Thyroid gland (tissue), 4 donors: ENCODE data around the gene RAB1B. TPM values are rescaled to one million over a fixed set of nuclear protein-coding genes. Genes with fewer than 3 reads are reported as not detected.
"Not testable (repeated sequence)": the region's sequence is repeated elsewhere in the genome, so short reads cannot be mapped to it uniquely, and the experiment has no call there.

Experiments used
- DNase-seq, 2 donors: peaks; one replicate each; pipeline ENCODE4 v3.0.0-alpha.2; 2019
- H3K27ac ChIP-seq, 3 donors: fragments of 200-600 bp; sonication (generic); 1 replicate in 2 of 3; 2 replicates in 1 of 3; pipeline ENCODE4 v1.5.1; 2016 to 2019; ENCODE audit warnings: mild to moderate bottlenecking in 1 of 3, moderate library complexity in 1 of 3
- H3K27me3 ChIP-seq: fragments of 200-600 bp; sonication (generic); one replicate; pipeline ENCODE4 v1.5.1; 2019
- H3K36me3 ChIP-seq, 2 donors: fragments of 200-600 bp; sonication (generic); one replicate each; pipeline ENCODE4 v1.5.1; 2016 to 2019
- H3K4me1 ChIP-seq, 2 donors: fragments of 200-600 bp; sonication (generic); one replicate each; pipeline ENCODE4 v1.5.1; 2017 to 2019
- H3K4me3 ChIP-seq, 3 donors: fragments of 200-600 bp; sonication (generic); replicated peaks in 1 of 3; 1 replicate in 2 of 3; 2 replicates in 1 of 3; pipeline ENCODE4 v1.5.1; 2016; ENCODE audit warnings: mild to moderate bottlenecking in 1 of 3
- H3K9me3 ChIP-seq: fragments of 200-600 bp; sonication (generic); one replicate; pipeline ENCODE4 v1.5.1; 2017
- POLR2A ChIP-seq, 2 donors: fragments of 450-650 bp; IDR thresholded peaks; one replicate each; pipeline ENCODE4 v1.6.1; 2017; ENCODE audit warnings: antibody characterized with exemption in 2 of 2, mild to moderate bottlenecking in 2 of 2, moderate library complexity in 1 of 2
- WGBS, 2 donors: methylation state at CpG; one replicate each; pipeline ENCODE4 v1.1.5; 2017; 5-methylcytosine and 5-hydroxymethylcytosine counted together
- intact Hi-C: fragments of 100-400 bp; cut with DNase I; formaldehyde crosslinking; loops from one replicate; pipeline ENCODE4 v1.15.1; 2023
- total RNA-seq, 4 donors: library from RNA; depleted of rRNA; stranded (reverse); fragments of >200 nt; gene quantifications; one replicate each; pipeline ENCODE4 v1.2.3, GENCODE V29; 2016
- TF ChIP-seq, protein P1 (sequence below), 6 experiments: fragments of 200-600 bp in 3 of 6; fragments of 450-650 bp in 3 of 6; sonication (generic) in 3 of 6; IDR thresholded peaks; one replicate each; pipeline ENCODE4 v1.5.1; 2016 to 2019; ENCODE audit warnings: antibody characterized with exemption in 6 of 6, mild to moderate bottlenecking in 2 of 6, inconsistent platforms in 1 of 6, moderate library complexity in 1 of 6

RAB1B gene
- total RNA-seq, 4 donors from 2014 or later, result 122 to 166 (median 130) TPM

DNA sequence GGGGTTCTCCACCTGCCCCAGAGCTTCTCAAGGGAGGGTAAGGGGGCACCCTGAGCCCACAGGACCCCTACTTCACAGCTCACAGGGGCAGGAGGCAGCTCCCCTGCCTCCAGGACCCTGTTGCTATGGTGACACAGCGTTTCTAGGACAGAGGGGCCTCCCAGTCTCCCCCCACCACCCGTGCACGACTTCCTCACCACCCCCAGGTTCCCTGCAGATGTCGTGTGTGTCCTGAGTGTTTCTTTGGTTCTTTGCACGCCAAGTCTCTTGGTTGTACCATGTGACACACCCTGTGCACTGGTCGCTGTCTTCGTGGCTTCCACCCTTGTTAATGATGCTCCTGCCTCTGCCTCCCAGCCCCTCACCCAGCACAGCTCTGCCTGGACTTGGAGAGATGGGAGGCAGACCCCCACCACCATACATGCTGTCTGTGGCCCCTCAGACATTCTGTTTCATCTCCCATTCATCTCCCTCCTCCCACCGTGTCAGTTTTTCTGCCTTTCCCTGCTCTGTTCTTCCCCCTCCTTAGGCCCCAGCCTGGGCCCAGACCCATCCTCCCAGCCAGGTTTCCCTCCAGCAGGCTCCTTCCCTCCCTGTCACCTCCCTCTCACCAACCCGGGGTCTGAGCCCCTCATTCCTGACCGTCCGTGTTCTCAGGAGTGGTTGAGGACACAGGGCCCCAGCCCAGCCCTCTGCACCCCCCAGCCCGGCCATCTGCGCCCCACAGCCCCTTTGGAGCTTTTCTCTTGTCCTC lies 24.5 kb upstream of the RAB1B start:
- WGBS, 2 donors, result 82 to 85% methylated on average over 11 to 13 of the region's 13 CpGs
- intact Hi-C loops, result no loop called here
- Histone ChIP-seq H3K27ac (no peak overlapping the region), H3K36me3 (peaks cover 16 to 44% of the 10 kb centered on the region in 2 donors), H3K4me1 (no peaks in the 10 kb centered on the region), H3K4me3 (no peak overlapping the region), H3K27me3 (no peaks in the 10 kb centered on the region), H3K9me3 (no peaks in the 10 kb centered on the region)
- TF ChIP-seq POLR2A (IDR thresholded peaks at IDR 0.05), result no peak
- TF ChIP-seq, protein P1, sequence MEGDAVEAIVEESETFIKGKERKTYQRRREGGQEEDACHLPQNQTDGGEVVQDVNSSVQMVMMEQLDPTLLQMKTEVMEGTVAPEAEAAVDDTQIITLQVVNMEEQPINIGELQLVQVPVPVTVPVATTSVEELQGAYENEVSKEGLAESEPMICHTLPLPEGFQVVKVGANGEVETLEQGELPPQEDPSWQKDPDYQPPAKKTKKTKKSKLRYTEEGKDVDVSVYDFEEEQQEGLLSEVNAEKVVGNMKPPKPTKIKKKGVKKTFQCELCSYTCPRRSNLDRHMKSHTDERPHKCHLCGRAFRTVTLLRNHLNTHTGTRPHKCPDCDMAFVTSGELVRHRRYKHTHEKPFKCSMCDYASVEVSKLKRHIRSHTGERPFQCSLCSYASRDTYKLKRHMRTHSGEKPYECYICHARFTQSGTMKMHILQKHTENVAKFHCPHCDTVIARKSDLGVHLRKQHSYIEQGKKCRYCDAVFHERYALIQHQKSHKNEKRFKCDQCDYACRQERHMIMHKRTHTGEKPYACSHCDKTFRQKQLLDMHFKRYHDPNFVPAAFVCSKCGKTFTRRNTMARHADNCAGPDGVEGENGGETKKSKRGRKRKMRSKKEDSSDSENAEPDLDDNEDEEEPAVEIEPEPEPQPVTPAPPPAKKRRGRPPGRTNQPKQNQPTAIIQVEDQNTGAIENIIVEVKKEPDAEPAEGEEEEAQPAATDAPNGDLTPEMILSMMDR (IDR thresholded peaks at IDR 0.05), result no peak
- no peak for DNase-seq

DNA sequence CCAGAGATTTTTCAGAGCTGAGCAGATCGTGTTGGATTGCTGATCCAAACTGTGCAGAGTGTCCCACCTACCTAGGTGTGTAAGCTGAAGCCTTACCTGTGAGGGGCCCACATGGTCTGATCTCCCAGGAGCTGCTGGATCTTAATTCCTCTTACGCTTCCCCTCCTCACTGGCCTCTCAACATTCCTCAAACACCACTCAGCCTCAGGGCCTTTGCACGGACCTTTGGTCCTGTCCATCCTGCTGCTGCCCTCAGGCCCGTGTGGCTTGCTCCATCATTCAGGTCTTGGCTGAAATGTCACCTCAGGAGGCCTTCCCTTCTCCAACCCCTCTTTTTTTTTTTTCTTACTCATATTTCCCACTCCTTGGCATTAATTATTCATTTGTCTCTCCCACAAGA lies 21.1 kb upstream of the RAB1B start:
- H3K4me1 ChIP-seq, result no peaks in the 10 kb centered on the region
- intact Hi-C loops, result no loop called here
- no peak for TF ChIP-seq POLR2A (IDR thresholded peaks at IDR 0.05)
- TF ChIP-seq, protein P1 (IDR thresholded peaks at IDR 0.05), result no peak
- DNase-seq, result no peak
- no peaks in the 10 kb centered on the region for H3K27me3 ChIP-seq
- no peaks in the 10 kb centered on the region for H3K9me3 ChIP-seq
- no peak overlapping the region for H3K27ac ChIP-seq
- whole genome bisulfite sequencing, 2 donors, result 90 to 91% methylated on average over 4 of the region's 4 CpGs
- peaks cover 2 to 13% of the 10 kb centered on the region in 2 donors for H3K36me3 ChIP-seq
- no peak overlapping the region for H3K4me3 ChIP-seq

DNA sequence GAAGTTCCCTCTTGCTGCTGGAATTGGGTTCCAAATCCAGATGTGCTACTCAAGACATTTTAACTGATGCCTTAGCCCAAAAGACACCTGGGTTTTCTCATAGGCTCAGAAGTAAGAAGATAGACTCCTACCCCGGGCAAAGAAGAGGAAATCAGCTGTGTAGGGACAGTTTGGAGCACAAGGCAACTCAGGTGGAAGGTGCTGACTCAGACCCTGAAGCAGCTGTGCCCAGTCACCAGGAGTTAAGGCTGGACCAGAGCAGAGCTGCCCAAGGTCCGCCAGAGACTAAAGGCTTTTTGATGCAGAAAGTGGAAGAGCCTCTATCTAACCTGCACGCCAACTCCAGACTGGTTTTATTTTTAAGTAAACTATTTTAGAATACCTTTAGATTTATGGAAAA lies 20.6 kb upstream of the RAB1B start:
- Histone ChIP-seq H3K36me3 (peaks cover 0 to 13% of the 10 kb centered on the region in 2 donors), H3K27me3 (no peaks in the 10 kb centered on the region), H3K9me3 (no peaks in the 10 kb centered on the region), H3K4me1 (peaks cover 4% of the 10 kb centered on the region in 2 donors), H3K4me3 (no peak overlapping the region), H3K27ac (no peak overlapping the region)
- DNase-seq, result no peak
- intact Hi-C loops, result no loop called here
- TF ChIP-seq, protein P1 (IDR thresholded peaks at IDR 0.05), result no peak
- TF ChIP-seq POLR2A (IDR thresholded peaks at IDR 0.05), result no peak
- 88 to 96% methylated on average over 3 of the region's 3 CpGs for WGBS, 2 donors

DNA sequence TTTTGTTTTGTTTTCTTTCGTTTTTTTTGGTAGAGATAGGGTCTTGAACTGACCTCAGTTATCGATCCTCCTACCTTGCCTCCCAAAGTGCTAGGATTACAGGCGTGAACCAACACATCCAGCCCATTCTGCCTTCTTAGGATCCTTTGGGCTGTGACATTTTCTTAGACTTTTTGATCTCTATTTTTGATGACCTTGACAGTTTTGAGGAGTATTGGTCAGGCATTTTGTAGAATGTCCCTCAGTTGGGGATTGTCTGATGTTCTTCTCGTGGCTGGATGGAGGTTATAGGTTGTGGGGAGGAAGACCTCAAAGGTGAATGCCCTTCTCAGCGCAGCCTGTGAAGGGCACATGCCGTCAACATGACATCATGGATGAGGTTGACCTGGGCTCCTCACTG lies 19.5 kb upstream of the RAB1B start:
- intact Hi-C loops, result no loop called here
- TF ChIP-seq, protein P1 (IDR thresholded peaks at IDR 0.05), result no peak
- TF ChIP-seq POLR2A (IDR thresholded peaks at IDR 0.05), result no peak
- WGBS, 2 donors, result 88 to 93% methylated on average over 6 of the region's 6 CpGs

DNA sequence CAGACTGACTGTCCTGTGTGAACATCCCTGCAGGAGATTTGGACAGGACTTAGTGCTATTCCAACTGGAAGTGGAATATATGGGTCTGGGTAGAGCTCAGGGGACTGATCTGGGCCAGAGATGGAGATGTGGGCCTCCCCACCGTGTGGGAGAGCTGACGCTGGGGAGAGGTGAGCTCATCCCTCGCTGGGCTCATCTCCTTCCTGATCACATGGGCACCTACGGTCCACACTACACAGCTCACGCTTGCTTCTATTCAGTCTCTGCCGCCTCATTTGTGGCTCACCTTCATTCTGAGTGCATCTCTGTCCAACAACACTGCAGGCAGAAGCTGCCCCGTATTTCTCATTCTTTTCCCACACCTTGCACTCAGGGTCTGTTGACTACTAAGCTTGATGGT lies 16.6 kb upstream of the RAB1B start:
- H3K36me3 ChIP-seq, result no peaks in the 10 kb centered on the region
- DNase-seq, result no peak
- H3K27ac ChIP-seq, result no peak overlapping the region
- intact Hi-C loops, result no loop called here
- WGBS, 2 donors, result 71 to 87% methylated on average over 7 of the region's 7 CpGs
- peaks cover 9 to 12% of the 10 kb centered on the region in 2 donors for H3K4me1 ChIP-seq
- H3K27me3 ChIP-seq, result no peaks in the 10 kb centered on the region
- no peaks in the 10 kb centered on the region for H3K9me3 ChIP-seq
- H3K4me3 ChIP-seq, result no peak overlapping the region
- TF ChIP-seq, protein P1 (IDR thresholded peaks at IDR 0.05), result no peak
- no peak for TF ChIP-seq POLR2A (IDR thresholded peaks at IDR 0.05)

More for the DNA sequence above, 19.5 kb upstream of the RAB1B start:
- no peak for DNase-seq
- H3K4me3 ChIP-seq, result no peak overlapping the region
- H3K27me3 ChIP-seq, result no peaks in the 10 kb centered on the region
- H3K27ac ChIP-seq, result no peak overlapping the region
- H3K36me3 ChIP-seq, result peaks cover 0 to 4% of the 10 kb centered on the region in 2 donors
- peaks cover 6 to 12% of the 10 kb centered on the region in 2 donors for H3K4me1 ChIP-seq
- no peaks in the 10 kb centered on the region for H3K9me3 ChIP-seq

DNA sequence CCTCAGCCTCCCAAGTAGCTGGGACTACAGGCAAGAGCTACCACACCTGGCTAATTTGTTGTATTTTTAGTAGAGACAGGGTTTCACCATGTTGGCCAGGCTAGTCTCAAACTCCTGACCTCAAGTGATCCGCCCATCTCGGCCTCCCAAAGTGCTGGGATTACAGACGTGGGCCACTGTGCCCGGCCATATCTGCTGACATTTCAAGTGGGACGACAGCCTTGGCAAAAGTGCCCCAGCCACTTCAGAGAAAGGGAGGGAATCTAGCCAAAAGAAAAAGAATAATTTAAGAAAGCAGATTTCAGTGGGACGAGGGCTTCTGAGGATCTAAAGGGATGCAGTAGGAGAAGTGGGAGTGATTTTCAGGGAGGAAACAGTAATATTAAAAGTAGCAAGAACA lies 15.4 kb upstream of the RAB1B start:
- H3K36me3 ChIP-seq, H3K27me3 ChIP-seq, intact Hi-C loops, H3K9me3 ChIP-seq, H3K4me3 ChIP-seq: not testable (repeated sequence)
- WGBS, 2 donors, result 36 to 41% methylated on average over 6 of the region's 6 CpGs
- Histone ChIP-seq H3K27ac (peak overlapping the region in 2 of 3 donors; percentile 1 to 18), H3K4me1 (peaks cover 12 to 14% of the 10 kb centered on the region in 2 donors)
- peak; percentile 70 to 77 for DNase-seq
